Renal cortex interstitium (tissue), 15 donors: ENCODE results near the gene TRIM46. TPM values are rescaled to one million over a fixed set of nuclear protein-coding genes. Genes with fewer than 3 reads are reported as not detected.

Experiments used
- DNase-seq, 11 donors: peaks; one replicate each; pipeline ENCODE4 v3.0.0-alpha.2; 2013; ENCODE audit warnings: low read depth in 9 of 11, low spot score in 4 of 11; ENCODE audit errors: extremely low read depth in 1 of 11
- long read RNA-seq, 16 experiments: transcript quantifications; one replicate each; lab custom pipeline, GENCODE V29; 2026
- polyA plus RNA-seq, 3 donors: library from polyadenylated mRNA; unstranded; fragments of 120-200 nt; gene quantifications; one replicate each; pipeline ENCODE4 v1.2.1, GENCODE V29; 2013; ENCODE audit not compliant: insufficient read length in 3 of 3

TRIM46 gene, protein sequence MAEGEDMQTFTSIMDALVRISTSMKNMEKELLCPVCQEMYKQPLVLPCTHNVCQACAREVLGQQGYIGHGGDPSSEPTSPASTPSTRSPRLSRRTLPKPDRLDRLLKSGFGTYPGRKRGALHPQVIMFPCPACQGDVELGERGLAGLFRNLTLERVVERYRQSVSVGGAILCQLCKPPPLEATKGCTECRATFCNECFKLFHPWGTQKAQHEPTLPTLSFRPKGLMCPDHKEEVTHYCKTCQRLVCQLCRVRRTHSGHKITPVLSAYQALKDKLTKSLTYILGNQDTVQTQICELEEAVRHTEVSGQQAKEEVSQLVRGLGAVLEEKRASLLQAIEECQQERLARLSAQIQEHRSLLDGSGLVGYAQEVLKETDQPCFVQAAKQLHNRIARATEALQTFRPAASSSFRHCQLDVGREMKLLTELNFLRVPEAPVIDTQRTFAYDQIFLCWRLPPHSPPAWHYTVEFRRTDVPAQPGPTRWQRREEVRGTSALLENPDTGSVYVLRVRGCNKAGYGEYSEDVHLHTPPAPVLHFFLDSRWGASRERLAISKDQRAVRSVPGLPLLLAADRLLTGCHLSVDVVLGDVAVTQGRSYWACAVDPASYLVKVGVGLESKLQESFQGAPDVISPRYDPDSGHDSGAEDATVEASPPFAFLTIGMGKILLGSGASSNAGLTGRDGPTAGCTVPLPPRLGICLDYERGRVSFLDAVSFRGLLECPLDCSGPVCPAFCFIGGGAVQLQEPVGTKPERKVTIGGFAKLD
- 1 to 10 TPM; 3.2 to 5.7 (median 4.0) TPM for polyA plus RNA-seq
- long read RNA-seq, donor 1 = 0 reads
- long read RNA-seq, donor 2 = 0 reads
- long read RNA-seq, donor 3, partial matches to known transcripts = 0 of 1 reads
- long read RNA-seq, donor 3, other reads (novel, unspliced or antisense) = 0 of 1 reads
- long read RNA-seq, donor 4 = 0 reads
- long read RNA-seq, donor 5 = 0 reads
- long read RNA-seq, donor 6, partial matches to known transcripts = 5 of 5 reads
- long read RNA-seq, donor 6, other reads (novel, unspliced or antisense) = 0 of 5 reads
- long read RNA-seq, donor 7 = 0 reads
- long read RNA-seq, donor 8 = 0 reads
- long read RNA-seq, donor 9 = 0 reads
- long read RNA-seq, donor 10 = 0 reads
- long read RNA-seq, donor 11 = 0 reads
- long read RNA-seq, donor 12 = 0 reads
- long read RNA-seq, donor 13 = 0 reads
- long read RNA-seq, donor 14 = 0 reads
- long read RNA-seq, donor 15 = 0 reads
- long read RNA-seq, donor 16, partial matches to known transcripts = 15 of 15 reads
- long read RNA-seq, donor 16, other reads (novel, unspliced or antisense) = 0 of 15 reads

DNA sequence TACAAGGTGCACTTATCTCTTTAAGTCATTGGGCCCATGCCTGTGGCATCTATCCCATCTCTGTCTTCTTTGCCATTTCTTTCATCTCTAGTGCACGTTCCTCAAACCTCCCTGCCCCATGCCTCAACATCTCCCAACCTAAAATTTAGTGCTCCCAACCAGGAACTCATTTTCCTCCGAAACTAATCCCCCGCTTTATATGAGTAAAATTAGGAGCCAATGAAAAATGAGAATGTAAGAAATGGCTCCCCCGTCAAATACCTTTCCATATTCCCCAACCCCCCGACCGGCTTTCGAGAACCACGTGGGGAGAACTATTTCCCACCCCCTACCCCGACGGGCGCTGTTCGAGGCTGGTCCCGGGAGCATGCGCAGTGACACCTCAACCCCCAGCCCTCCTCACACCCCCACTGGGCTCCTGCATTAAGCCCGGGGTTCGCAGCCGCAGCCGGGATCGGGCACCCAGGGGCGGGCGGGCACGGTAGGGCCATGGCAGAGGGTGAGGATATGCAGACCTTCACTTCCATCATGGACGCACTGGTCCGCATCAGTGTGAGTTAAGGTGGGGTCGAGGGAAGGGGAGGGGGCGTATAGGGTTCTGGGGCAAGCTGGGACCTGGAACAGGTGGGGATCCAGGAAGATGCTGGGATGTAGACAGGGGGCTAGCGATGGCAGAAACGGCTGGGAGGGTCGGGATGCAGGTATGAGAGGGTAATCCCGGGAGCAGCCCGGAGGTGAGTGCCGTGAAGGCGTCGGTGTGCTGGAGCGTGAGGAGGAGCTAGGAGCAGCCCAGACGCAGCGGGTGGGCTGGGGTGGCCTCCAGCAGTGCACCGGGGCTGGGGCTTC is at the start of gene TRIM46:
TRIM46 (plus strand) TSS at position 372 of the 846 bp plus-strand sequence; CDS start at position 490, 118 bp downstream.
- no peak for DNase-seq

DNA sequence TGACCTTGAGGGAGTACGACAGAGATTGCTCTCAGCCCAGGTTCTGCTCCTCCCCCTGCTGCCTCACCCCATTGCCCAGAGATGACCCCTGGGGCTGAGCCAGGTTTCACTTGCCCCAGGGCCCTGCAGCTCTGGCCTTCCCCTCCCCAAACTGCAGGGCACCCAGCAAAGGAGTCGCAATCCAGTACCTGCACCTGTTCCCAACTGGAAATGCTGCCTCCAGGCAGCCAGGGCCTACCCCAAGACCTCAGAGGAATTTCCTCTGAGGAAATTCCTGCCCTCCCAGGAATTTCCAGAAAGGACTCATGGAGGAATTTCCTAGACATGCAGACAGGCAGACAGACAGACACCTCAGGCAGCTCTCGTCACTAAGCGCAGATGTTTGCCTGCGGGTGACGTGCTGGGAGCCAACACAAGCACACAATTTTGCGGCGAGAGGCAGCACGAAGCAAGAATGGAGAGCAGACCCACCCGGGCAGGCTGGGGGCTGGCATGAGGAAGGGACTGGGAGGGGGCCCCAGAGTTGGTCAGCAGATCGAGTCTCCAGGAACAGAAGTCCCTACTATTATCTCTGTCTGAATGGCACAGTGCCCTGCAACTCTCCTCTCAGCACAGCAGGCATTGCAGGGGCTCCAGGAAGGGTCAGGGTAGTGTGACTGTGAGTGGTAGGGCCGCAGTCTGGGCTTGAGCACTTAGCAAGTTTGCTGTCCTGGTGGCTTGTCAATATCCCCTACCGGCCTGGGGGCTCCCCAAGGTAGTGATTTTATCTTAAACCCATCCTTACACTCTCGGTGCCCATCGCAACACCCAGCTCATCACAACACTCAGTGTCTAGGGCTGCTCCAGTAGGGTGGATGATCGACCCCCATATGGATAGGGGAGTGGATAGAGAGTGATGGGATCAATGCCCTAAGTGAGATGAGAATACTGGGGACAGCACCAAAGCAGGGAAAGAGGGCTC is 48.9 kb upstream of the TRIM46 start:
- DNase-seq = no peak

DNA sequence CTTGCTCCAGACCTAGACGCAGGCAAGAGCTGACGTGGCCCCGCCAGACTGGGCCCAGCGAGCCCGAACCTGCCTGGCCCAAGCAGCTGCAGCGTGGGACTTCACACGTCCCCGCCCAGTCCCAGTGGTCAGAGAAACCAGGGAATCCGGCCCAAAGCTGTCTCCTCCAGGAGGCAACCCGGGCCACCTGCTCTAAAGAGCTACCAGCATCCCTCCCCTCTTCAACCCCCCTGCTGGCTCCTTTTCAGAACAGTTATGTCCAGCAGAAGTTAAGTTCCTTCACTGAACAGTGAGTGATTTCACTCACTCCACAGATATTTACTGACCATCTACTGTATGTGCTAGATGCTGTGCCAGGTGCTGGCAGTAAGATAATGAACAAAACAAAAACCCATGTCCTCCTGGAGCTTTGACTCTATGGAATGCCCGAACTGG is 48.1 kb upstream of the TRIM46 start:
- DNase-seq = no peak

DNA sequence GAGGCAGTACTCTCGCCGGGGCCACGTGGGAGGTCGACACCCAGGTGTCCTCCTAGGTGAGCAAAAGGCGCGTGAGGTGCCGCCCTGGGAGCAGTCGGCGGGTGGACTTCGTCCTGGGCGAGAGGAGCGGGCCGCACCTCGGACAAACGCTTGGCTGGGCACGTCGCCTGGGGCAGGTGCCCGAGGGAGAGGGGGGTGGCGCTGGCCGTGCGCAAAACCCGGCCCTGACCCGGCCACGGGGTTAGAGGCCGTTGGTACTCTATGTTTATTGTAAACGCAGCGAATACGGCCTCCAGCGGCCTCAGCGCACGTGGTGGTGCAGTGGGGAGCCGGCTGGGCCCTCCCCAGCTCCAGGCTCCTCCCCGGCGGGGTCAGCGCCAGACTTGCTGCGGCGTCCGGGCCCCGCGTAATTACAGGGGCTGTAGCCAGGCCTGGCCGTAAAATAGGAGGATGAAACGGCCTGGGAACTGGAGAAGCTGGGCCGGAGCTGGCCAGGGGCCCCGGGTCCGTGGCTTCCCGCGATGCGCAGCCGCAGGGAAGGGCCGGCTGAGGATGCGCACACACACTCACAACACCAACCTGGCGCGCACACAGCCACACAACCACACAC is 47.6 kb upstream of the TRIM46 start:
- DNase-seq = peak in 2 of 11 donors; percentile 16 to 23

DNA sequence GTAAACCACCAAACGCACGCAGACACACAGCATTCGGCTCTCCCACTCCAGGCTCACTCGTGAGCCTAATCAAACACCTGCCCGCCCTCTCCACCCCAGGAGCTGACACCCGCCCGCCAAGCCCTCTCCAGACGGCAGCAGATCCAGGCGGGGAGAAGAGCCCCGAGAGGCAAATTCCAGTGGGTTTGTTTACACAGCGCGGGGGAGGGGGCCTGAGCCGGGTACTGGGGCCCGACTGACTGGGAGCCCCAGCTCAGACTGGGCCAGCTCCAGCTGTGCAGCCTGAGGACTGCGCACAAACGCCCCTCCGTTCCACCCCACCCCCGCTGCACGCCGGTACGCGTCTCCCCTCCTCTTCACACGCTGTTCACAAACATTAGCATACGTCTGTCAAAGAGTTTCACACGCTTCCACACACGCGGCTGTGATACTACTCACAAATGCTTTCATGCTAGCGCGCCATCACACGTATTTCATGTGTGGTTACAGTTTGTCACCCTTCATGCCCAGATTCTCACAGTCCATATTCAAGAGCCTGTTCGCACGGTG is 47.0 kb upstream of the TRIM46 start:
- DNase-seq = peak in 1 of 11 donors; percentile 24

DNA sequence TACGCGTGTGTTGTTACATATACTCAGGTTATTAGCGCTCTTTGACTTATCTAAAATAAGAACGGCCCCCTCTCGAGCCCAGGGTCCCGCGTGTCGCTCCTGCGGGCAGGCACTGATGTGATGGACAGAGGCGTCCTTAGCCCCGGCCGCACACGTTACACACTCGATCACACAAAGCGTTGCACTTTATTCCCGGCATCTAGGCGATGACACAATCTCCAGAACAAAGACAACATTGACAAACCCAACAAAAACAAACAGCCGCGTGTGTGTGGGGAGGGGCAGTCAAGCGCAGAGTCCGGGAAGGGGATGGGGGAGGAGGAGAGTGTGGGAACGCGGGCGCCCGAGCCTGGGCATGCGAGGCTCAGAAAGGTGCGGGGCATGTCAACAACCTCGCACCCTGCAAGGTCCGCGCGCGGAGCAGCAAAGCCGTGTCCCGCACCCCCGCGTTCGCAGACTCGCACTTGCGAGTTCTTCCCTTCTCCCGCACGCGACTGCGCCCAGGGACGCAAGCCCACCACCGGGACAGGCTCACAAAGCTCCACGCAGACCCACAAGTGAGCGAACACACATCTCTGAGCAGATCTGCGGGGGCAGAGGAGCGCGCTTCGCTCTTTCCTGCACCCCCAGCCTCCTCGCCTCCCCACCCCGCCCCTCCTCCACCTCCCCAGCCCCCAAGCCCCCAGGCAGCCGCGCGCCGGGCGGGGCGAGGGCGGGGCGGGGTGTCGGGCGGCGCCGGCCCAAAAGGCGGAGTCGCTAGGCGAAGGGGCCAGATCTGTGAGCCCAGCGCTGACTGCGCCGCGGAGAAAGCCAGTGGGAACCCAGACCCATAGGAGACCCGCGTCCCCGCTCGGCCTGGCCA is 46.3 kb upstream of the TRIM46 start, which contains the start of gene EFNA1:
EFNA1 (plus strand) TSS at position 772 of the 862 bp plus-strand sequence. CDS start 102 bp downstream, outside the sequence.
- peak in 6 of 11 donors; percentile 36 to 71 (median 46) for DNase-seq

DNA sequence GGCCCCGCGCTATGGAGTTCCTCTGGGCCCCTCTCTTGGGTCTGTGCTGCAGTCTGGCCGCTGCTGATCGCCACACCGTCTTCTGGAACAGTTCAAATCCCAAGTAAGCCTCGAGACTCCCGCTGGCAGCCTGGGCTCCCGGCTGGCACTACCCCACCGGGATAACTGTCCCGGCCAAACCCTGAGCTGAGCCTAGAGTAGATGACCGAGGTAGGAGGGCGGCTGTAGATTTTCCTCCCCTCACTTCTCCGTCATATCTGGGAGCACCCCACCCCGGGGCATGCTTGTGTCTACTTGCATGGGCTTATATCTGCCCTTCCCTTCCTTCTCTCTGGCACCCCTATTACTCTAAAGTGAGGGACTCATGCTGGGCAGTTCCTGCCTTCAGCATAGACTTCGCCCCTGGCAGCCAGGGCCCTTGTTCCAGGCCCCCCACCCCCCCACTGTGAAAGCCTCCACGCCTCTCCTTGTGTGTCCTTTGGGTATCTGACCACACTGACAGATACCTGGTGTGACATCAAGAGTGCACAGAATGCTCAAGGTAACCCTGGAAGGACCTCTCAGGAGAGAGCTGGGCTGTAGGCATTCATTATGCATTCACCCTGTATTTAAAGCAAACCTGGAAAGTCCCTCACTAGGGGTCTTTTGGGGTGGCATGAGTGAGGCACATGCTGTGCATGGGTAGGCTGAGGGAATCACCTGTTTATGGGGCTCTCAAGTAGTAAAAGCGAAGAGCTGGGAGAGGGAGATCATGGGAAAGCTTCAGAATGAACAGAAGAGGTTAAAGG is 45.5 kb upstream of the TRIM46 start:
- no peak for DNase-seq

DNA sequence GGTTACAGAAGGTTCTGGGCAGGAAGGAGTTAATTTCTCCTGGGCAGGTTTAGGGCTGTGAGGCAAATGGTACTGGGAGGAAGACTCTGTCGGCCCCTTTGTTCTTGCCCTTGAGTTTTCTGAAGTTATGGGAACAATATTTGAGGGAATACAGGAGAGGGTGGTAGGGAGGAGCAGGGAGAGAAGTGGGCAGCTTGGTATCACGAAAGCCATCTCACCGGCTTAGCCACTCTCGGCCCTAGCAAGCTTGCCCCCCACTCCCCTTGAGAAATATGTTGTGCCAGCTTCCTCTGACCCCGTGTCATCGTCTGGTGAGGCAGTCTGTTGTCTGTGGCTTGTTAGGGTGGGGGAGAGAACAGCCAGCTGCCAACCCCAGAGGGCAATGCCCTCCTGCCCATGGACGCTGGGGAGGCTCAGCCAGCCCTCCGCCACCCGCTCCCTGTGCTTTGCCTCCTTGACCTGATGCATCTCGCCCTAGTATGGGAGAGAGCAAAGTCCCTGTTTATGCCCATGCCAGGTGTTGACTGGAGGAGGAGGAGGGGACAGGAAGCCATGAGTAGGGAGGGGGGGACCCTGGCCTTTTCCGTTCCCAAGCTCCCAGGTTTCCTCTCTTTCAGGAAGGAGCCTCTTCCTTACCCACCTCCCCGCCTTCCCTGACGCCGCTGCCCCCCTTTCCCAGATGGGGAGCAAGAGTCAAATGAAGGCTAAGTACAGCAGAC is 44.7 kb upstream of the TRIM46 start:
- peak in 2 of 11 donors; percentile 21 to 31 for DNase-seq

DNA sequence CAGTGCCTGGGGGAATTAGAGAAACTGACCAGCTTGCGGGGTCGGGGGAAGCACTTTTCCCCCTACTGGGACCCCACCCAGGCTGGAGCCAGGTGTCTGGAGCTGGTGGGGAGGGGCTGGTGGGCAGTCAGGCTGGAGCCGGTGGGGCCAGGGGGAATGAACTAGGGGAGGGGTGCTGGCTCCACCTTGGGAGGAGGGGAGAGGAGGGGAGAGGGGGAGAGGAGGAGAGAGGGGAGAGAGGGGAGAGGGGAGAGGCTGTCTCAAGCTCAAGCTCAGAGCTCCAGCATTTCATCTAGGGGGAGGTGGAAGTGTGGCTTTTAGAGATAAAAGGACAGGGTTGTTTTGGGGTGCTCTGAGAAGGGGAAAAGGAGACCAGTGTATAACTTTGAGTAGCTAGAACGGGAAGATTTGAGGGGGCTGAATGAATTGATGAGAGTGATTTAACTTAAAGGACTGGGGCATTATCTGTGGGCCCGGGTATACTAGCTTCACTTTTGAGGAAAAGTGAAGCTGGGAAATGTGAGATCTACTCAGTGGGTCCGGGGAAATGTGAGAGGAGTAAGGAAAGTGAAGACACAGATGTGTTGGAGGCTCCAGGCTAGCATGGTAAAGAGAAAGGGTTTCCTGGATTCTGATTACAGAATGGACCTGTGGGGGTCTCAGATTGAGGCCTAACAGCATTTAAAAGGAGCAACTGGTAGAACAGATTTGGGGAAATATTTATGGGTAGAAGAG is 43.2 kb upstream of the TRIM46 start:
- DNase-seq = peak in 1 of 11 donors; percentile 12

DNA sequence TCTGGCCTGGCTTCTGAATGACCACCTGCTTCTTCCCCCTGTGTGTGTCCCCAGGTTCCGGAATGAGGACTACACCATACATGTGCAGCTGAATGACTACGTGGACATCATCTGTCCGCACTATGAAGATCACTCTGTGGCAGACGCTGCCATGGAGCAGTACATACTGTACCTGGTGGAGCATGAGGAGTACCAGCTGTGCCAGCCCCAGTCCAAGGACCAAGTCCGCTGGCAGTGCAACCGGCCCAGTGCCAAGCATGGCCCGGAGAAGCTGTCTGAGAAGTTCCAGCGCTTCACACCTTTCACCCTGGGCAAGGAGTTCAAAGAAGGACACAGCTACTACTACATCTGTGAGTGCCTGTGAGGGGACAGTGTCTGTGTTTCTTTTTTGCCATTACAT is 42.4 kb upstream of the TRIM46 start:
- DNase-seq = no peak

DNA sequence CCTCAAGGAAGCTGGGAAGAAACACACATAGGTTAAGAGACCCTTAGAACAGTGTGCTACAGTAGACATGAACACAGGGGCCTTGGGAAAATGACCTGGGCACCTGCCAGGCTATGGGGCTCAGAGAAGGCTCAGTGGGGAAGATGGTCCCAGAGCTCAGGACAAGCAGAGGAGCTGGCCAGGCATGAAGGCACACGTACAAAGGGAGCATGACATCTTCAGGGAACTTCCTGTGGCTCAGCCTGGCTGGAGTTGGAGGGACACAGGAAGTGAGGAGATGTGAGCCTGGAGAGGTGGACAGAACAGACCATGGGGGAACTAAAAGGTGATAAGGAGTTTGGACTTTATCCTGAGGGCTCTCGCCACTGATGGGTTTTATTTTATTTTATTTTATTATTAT is 41.8 kb upstream of the TRIM46 start:
- no peak for DNase-seq

DNA sequence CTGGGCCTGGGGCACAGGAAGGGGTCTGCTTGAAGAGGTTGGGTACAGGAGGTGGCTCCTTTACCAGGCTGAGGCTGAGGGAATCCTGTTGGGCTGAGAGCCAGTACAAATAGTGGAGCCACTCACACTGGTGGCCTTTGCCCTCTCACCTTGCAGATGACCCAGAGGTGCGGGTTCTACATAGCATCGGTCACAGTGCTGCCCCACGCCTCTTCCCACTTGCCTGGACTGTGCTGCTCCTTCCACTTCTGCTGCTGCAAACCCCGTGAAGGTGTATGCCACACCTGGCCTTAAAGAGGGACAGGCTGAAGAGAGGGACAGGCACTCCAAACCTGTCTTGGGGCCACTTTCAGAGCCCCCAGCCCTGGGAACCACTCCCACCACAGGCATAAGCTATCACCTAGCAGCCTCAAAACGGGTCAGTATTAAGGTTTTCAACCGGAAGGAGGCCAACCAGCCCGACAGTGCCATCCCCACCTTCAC is 39.8 kb upstream of the TRIM46 start:
- DNase-seq = no peak

DNA sequence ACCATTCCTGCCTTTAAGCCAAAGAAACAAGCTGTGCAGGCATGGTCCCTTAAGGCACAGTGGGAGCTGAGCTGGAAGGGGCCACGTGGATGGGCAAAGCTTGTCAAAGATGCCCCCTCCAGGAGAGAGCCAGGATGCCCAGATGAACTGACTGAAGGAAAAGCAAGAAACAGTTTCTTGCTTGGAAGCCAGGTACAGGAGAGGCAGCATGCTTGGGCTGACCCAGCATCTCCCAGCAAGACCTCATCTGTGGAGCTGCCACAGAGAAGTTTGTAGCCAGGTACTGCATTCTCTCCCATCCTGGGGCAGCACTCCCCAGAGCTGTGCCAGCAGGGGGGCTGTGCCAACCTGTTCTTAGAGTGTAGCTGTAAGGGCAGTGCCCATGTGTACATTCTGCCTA is 39.3 kb upstream of the TRIM46 start:
- no peak for DNase-seq
